ENCODE results near the gene FCGBP.

DNA sequence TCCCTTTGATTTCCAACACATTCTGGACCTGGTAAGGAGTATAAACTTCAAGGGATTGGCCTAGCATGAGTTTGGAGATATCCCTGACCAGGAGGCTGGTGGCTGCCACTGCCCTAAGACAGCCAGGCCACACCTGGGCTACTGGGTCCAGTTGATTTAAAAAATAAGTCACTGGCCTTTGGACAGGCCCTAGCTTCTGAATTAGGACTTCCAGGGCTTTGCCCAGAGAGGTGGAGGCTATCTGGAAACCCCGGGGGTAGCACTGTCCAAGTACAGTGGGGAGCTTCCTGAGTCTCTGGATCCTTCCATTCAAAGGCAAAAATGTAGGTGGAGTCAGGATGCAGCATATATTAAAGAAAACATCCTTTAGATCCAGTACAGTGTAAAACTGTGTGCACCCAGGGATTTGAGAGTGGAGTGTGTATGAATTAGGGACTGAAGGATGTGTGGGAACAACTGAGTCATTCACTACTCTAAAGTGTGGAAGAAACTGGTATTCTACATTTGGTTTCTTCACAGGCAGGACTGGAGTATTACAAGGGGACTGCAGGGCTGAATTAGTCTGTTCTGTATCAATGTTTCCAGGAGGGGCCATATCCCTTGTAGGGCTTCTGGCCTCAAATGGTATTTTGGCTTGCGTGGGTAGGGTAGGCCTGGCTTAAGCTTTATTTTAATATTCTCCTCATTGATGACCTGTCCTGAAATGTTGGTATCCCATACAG is 14.8 kb upstream of the FCGBP start:
- TF ChIP-seq POLR2AphosphoS5 (IDR thresholded peaks at IDR 0.05; ENCODE audit: low read depth, low read length) = no peak
- TF ChIP-seq, protein P1, sequence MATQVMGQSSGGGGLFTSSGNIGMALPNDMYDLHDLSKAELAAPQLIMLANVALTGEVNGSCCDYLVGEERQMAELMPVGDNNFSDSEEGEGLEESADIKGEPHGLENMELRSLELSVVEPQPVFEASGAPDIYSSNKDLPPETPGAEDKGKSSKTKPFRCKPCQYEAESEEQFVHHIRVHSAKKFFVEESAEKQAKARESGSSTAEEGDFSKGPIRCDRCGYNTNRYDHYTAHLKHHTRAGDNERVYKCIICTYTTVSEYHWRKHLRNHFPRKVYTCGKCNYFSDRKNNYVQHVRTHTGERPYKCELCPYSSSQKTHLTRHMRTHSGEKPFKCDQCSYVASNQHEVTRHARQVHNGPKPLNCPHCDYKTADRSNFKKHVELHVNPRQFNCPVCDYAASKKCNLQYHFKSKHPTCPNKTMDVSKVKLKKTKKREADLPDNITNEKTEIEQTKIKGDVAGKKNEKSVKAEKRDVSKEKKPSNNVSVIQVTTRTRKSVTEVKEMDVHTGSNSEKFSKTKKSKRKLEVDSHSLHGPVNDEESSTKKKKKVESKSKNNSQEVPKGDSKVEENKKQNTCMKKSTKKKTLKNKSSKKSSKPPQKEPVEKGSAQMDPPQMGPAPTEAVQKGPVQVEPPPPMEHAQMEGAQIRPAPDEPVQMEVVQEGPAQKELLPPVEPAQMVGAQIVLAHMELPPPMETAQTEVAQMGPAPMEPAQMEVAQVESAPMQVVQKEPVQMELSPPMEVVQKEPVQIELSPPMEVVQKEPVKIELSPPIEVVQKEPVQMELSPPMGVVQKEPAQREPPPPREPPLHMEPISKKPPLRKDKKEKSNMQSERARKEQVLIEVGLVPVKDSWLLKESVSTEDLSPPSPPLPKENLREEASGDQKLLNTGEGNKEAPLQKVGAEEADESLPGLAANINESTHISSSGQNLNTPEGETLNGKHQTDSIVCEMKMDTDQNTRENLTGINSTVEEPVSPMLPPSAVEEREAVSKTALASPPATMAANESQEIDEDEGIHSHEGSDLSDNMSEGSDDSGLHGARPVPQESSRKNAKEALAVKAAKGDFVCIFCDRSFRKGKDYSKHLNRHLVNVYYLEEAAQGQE (IDR thresholded peaks at IDR 0.05; ENCODE audit: insufficient read depth in 1 of 2, low read depth in 2 of 2, low read length in 2 of 2) = no peak
- no peak for TF ChIP-seq TAF1 (IDR thresholded peaks at IDR 0.05; ENCODE audit: borderline replicate concordance, insufficient read depth, low read length)

Measured in PFSK-1 (cell line).